NCI-H226 (cell line): Measurements from ENCODE around the gene UMPS.
"Not testable (repeated sequence)": the region's sequence is repeated elsewhere in the genome, so short reads cannot be mapped to it uniquely, and the experiment has no call there.

Source experiments
- DNase-seq: peaks from one replicate; pipeline ENCODE4 v3.0.0-alpha.2; 2015

The UMPS gene

DNA sequence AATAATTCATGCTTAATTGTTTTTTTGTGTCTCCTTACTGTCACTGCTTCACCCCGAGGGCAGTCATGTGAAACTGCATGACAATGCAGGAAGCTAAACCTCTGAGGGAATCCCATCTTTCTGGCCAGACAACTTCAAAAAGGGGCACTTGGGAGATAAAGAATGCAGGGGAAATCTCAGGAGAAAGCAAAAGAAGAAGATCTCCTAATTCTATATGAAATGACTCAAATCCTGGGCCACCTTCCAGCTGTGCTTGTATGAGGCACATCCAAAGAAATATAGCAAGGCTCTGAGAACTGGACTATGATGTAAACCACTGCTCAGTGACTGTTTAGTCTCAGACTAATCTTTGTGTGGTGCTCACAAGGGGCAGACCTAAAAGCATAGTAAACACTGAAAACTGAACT is 22.6 kb upstream of the UMPS start:
- DNase-seq, result peak; percentile 21

DNA sequence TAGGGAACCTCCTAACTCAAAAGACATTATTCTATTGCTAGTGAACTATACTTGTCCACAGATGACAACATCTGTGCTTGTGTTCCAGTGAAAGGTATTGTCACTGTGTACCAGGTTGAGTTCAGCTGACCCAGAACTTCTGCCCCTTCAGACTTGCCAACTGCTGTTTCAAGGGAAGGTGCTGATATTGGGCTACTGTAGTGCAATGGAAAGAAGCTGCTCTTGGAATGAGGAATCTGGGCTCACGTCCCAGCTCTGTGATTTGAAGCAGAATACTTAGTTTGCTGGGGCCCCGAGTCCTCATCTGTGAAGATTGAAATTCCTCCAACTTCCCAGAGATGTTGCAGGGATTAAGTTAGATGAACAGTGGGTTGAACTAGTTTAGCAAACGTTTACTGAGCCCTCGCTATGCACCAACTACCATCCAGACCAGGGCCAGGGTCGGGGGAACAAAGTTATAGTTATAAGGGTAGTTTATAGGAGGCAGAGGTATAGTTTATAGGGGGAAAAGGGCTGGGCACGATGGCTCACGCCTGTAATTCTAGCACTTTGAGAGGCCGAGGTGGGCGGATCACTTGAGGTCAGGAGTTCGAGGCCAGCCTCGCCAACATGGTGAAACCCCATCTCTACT is 15.9 kb upstream of the UMPS start:
- DNase-seq, result no peak

DNA sequence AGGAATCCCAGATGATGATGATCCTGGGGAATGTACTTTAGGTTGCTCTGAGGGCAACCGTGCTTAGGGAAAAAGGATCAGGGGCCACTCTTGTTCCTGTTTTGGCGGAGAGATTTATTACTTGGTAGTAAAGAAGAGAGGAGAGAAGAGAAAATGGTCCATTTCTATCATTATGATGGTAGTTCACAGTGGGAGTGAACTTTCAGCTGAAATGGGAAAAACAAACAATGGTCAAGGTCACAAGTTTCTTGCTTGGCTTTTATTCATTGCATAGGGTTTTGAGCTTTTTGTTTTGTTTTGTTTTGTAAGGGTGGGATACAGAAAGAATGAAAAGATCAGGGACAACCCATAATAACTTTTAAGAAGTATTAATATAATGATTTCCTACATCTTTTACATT is 7.7 kb upstream of the UMPS start:
- no peak for DNase-seq

DNA sequence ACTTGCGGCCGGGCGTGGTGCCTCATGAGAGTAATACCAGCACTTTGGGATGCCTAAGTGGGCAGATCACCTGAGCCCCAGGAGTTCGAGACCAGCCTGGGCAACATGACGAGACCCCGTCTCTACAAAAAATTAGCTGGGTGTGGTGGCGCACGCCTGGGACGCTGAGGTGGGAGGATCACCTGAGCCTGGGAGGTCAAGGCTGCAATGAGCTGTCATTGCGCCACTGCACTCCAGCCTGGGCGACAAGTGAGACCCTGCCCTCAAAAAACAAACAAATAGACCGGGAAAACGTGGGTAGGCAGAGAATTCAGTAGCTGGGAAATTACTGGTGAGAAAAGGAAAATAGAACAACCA is 667 bp downstream of the UMPS start:
- no peak for DNase-seq

DNA sequence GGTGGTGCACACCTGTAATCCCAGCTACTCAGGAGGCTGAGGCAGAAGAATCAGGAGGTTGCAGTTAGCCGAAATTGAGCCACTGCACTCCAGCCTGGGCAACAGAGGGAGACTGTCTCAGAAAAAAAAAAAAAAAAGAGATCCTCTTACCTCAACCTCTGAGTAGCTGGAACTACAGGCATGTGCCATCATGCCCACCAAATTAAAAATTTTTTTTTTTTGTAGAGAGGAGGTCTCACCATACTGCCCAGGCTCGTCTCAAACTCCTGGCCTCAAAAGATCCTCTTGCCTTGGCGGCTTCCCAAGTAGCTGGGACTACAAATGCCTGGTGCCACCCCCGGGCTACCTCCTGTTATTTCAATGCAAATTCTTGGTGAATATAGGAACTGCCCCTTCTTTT is 1.5 kb downstream of the UMPS start:
- DNase-seq, result no peak

DNA sequence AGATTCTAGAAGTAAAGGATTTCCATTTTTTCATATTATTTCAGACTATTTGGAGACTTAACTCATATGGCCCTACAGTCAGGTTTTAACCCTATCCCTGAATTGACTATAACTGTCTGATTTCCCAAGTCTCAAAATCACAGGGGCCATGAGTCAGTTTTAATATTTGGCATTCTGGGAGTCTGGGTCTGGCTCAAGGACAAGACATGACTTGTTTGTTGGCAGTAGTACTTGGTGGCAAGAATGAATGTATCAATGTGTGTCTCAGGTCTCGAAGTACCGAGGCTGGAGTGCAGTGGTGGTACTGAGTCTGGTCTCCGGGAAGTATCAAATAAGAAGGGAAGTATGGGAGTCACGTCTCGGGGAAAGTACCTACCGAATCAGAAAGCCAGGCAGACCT is 10.8 kb downstream of the UMPS start:
- no peak for DNase-seq

DNA sequence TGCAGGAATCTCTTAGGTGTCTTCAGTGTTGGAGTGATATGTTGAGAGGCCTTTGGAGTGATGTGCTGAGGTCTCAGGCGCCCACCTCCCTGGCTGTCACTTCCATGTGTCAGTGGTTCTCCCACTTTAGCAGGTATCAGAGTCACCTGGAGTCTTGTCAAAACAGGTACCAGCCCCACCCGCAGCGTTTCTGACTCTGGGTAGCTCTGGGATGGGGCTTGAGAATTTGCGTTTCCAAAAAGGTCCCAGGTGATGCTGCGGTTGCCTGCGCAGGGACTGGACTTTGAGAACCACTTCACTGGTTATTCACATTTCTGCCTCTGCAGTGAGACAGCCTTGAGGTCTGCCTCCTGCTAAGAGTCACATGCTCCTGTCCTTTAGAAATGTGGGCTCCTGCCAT is 15.5 kb downstream of the UMPS start:
- DNase-seq, result no peak

DNA sequence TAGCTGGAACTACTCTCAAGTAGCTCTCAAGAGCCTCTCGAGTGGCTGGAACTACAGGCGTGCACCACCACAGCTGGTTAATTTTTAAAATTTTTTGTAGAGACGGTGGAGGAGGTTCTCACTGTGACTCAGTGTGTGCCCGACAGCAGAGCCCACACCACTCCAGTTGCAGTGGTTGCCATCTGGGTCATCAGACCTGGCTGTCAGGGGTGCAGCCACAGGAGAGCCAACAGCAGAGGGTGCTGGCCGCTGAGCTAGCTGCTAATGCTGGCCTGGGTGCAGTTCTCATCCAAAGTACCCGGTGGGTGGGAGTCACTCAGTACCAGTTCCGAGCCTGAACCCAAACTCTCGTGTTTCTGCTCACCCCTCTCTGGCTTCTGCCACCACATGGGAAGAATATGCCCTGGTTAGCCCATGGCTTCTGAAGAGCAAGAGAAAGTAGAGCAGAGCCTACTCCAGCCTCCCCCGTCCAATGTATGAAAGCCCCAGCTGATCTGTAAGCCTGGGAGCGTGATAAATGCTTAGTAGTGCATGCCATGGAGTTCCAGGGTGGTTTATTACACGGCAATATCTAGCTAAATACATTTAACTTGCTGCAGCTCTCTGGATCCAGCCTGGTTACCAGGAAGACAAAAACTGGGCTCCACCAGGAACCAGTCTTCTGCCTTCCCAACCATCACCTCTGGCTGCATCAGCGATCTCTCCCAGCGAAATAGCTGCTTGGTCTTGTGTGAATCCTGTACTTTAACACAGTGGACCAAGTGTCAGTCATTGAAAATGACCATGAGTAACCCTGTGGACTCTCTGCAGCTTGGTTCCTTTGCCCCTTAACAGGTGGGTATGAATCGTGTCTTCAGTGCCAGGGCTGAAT is 17.1 kb downstream of the UMPS start:
- DNase-seq, result no peak

DNA sequence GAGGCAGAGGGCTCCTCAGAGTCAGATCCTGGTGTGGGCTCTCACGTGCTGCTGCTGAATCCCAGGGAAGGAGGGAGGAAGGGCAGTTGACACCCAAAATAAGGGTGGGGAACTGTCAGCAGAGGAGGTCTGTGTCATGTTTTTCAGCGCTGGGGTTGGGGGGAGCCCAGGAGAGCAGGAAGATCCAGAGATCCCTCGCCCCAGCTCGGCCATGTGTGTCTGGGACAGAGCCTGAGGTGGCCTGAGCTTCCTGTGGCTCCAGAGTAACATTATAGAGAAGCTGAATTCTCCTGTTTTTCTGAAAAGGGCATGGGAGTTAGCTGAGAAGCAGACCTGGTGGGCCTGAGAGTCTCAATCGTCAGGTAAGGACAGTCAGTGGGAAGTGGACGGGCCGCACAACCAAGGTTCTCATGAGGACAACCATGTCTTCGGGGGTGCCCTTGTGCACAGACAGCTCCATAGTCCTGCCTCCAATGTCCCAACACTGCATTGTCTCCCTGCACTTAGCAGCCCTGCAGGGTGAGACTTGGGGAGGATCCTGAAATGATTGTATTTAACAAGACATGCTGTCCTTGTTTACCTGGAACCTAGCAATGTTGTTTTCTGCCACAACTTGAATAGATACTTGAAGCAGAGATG is 18.4 kb downstream of the UMPS start:
- no peak for DNase-seq

DNA sequence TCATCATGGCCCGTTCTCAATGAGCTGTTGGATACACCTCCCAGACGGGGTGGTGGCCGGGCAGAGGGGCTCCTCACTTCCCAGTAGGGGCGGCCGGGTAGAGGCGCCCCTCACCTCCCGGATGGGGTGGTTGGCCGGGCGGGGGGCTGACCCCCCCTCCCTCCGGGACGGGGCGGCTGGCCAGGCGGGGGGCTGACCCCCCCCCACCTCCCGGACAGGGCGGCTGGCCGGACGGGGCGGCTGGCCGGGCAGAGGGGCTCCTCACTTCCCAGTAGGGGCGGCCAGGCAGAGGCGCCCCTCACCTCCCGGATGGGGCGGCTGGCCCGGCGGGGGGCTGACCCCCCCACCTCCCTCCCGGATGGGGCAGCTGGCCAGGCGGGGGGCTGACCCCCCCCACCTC is 19.6 kb downstream of the UMPS start:
- not testable (repeated sequence) for DNase-seq

DNA sequence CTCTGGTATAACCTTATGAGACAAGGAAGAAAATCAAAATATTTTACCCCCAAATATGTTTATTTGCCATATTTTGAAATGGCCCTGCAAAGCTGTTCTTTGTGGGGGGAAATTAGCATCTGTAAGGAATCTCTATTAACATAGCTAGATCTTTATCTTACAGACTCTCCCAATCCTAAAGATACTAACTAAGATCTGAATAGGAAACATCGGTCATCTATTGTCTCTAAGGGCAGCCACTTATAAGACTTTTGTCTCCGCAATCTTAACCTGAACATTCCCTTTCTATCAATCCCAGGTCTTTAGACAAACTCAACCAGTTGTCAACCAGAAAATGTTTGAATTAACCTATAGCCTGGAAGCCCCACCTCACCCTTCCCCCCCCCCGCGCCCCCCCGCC is 21.2 kb downstream of the UMPS start:
- no peak for DNase-seq

DNA sequence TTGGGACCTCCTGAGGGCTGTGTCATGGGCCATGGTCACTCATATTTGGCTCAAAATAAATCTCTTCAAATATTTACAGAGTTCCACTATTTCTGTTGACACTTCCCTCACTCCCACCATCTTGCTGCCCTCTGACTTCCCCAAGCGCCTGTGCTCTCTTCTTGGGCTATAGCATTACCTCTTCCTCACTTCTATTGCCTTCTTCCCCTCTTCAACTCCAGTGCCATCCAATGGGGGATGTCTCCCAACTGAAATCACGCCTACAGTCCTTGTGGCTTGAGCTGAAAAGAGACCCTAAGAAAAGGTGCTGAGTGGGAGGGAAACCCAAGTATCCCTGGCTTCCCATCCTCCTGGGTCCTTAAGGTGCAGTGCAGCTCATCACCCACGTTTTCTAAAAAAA is 21.8 kb downstream of the UMPS start:
- DNase-seq, result no peak

DNA sequence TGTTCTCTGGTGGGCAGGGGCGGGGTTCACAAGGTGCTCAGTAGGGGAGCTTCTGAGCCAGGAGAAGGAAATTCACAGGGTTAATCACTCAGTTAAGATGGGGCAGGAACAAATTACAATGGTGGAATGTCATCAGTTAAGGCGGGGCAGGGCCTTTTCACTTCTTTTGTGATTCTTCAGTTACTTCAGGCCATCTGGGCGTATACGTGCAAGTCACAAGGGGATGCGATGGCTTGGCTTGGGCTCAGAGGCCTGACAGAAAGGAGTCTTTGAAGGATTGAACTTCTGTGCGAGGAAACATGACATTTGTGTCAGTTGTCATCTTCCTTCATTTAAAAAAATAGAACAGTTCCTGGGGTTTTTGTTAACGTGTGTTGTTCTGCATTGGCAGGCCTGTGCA is 27.7 kb downstream of the UMPS start:
- not testable (repeated sequence) for DNase-seq

DNA sequence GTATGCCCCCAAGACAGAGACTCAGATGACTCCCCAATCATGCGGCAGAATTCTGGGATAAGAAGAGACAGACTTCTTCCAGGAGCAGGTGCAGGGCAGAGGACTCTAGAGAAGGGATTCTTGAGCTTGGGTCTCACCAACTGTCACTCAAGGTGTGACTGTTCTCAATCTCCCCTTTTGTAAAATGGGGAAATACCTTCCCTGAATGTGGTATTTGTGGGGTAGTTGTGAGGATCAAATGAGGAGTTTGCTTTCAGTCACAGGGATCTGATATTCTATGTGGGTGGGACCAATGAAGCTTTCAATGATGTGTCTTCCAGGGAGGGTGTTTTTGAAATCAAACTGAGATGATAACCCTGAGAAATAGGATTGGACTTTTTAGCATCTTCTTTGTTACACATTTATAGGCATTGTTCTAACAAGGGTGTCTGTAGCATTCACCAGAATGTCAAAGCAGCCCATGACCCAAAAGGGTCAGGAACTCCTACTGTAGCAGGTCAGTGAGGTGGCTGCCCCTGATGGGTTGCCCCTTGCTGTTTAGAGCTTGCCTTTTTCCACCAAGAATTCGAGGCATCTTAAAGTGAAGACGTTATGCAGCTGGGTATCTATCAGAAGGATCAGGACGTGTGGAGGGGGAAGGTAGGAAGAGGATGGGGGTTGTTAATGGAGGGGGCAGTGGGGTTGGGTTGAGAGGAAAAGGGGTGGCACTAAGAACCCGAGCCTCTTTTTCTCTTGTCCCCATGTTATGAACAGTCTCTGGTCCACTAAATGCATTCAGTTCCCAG is 28.8 kb downstream of the UMPS start:
- no peak for DNase-seq

DNA sequence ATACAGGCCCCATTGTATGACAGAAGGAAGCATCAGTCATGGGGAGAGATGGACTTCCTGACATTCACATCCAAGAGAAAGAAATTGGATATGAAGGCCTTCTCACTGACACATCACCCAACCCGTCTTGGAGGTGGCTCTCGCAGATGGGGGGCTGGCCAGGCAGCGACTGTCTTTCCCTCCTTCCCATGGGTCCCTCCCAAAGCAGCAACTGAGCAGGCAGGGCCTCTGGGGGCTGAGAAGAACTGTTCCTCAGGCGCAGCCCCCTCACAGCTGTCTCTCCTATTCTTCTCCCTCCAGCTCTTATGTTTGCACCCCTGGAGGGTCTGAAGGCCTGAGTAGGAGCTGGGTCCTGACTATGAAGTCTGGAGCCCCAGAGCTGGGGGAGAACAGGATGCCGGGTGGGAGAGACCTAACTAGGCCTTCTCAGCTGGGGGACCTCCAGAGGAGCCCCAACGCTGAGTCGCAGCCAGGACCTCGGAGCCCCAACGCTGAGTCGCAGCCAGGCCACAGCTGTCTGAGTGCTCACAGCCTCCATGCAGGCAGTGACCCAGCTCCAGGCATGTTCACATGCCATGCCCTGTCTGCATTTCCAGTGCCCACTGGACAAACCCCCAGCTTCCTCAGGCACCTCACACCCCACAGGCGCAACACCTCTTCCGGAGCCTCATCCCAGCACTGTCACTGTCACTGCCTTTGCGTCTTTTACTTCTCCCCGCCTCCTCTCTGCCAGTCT is 29.6 kb downstream of the UMPS start:
- no peak for DNase-seq

DNA sequence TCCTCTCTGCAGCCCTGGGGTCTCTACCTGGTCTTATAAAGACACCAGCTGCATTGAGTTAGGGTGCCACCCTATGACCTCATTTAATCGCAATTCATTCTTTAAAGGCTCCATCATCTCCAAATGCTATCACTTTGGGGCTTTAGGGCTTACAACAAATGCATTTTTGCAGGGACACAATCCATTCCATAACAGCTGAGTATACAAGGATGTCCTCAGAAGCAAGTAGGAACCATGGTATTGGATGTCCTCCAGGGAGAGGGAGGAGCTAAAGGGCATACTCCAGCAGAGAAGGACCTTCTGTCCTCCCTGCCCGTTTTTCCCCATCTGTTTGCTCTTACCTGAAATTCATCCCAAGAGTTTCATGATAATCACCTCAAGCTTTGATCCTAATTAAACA is 30.3 kb downstream of the UMPS start:
- peak; percentile 20 for DNase-seq

DNA sequence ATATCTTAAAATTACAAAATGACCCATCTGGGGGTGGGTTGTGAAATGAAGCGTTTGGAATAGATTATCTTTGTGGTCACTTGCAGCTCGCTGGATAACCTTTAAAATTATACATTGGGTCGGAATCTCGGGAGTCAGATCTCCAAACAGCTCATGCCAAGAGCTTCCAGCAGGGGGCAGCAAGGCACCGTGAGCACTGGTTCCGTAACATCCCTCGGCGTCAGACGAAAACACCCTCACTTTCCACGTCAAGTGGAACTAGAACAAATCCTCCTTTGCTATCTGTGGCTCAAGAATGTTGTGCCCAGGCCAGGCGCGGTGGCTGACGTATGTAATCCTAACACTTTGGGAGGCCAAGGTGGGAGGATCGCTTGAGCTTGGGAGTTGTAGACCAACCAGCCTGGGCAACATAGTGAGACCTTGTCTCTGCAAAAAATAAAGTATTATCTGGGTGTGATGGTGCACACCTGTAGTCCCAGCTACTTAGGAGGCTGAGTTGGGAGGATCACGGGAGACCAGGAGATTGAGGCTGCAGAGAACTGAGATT is 31.1 kb downstream of the UMPS start:
- peak; percentile 57 for DNase-seq

DNA sequence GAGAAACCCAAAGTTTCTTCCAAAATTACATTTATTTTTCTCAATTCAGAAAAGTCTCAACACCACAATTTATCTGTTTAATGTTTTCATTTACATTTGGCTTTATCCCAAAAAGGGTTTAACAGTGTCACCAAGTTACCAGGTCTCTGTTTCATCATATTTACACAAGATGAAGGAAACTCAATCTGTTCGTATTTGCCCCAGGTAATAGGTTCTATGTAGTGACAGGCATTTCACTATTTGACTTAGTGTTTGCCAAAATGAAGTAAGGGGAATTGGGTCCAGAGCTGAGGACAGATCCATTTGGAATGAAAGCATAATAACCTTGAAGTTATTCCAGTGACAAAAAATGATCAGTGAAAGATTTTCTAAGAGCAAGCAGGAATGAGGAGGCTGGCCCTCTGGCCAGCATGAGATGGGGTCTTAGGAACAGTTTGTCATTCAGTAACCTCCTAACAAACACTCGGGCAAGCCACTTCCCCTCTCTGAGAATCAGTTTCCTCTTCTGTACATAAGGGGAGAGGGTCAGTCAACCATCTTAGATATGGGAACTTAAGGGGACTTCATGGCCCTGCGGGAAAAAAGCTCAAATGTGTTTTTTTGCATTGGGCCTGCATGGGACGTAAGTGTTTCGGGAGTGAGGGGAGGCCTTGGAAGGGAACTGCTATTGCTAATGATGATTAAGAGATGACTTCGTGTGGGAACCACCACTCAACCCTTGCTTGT is 31.8 kb downstream of the UMPS start:
- DNase-seq, result no peak

DNA sequence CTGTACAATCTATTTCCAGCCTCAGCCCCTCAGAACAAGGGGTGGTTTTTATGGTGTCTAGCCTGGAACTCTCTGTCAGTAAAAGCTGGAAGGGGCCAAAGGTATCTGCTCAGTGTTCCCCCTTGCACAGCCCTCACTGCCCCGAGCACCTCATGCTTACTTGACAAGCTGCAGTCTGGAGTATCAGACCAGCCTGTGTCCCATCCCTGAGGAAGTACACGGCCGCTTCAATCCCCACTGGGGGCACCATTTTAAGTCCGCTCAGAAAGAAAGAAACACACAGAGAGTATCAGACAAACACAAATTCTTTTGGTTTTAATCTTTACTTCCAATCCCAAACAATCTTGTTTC is 32.4 kb downstream of the UMPS start:
- DNase-seq, result no peak

DNA sequence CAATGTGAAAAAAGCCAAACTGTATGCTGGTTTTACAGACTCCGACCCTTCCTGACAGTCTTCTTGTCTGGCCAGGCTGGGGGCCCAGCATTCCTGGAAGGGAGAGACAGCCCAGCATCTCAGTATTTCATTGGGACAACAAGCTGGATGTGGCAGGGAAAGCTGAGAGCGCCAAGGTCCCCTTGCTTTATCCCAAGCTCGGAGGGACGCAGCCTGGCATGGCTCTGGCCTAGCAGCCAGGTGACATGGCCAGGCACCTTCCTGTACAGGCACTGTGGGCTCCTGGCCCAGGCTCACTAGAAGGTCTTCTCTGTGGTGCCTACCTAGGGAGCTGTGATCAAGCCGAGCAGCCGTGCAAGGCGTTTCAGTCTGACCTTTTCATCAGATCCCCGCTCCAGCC is 33.0 kb downstream of the UMPS start:
- DNase-seq, result no peak

DNA sequence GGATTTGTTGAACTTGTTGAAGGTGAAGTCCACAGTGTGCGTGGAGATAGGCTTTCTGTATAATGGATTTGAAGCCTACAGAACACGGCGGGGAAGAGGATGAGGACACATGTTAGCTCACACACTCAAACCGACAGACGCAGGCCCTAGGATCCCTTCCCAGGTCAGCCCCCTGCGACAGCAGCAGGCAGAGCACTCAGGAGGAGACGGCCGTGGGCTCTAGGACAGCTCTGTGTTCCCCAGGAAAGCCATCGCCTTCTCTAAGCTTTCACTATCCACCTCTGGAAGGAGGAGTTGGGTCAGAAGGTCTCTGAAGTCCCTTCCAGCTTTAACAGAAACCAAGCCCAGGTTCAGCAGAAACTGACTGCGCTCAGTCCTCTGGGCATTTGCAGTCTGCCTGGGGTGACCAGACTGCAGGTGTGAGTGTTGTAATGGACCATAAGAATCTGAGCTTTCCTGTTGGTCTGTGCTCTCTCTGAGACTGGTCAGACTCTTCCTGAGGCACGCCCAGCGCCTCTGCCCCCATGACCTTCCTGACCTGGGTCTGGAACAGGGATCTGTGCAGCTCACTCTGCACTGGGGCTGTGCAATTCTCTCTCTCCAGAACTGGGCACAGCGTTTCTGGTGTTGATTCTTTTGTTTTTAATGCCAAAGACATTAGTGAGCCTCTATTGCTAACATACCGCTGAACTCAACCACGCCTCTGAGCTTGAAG is 33.5 kb downstream of the UMPS start:
- no peak for DNase-seq
